ENCODE results near the gene ZNF526.

Gene ZNF526

GRCh38 chr19:42219812-42220750 is at the start of gene ZNF526:
ZNF526 (plus strand) TSS chr19:42220312; CDS start chr19:42224404, 4,092 bp downstream.
- DNase-seq: peak; percentile 97

- no peak for DNase-seq
Observed at GRCh38 chr19:42170715-42171114, 49.4 kb upstream of the ZNF526 start.

- no peak for DNase-seq
Observed at GRCh38 chr19:42172261-42172660, 47.9 kb upstream of the ZNF526 start.

- no peak for DNase-seq
Observed at GRCh38 chr19:42173695-42174094, 46.4 kb upstream of the ZNF526 start.

GRCh38 chr19:42174188-42174587 is 45.9 kb upstream of the ZNF526 start:
- DNase-seq: no peak

GRCh38 chr19:42174958-42175734 is 45.0 kb upstream of the ZNF526 start:
- DNase-seq: no peak

- peak; percentile 32 for DNase-seq
Observed at GRCh38 chr19:42175952-42176648, 44.0 kb upstream of the ZNF526 start.

- DNase-seq: no peak
Observed at GRCh38 chr19:42176649-42176989, 43.5 kb upstream of the ZNF526 start.

- peak; percentile 85 for DNase-seq
Observed at GRCh38 chr19:42176990-42177685, 43.0 kb upstream of the ZNF526 start.

GRCh38 chr19:42177686-42178019 is 42.5 kb upstream of the ZNF526 start:
- no peak for DNase-seq

- DNase-seq: peak; percentile 38
Observed at GRCh38 chr19:42178791-42179674, 41.1 kb upstream of the ZNF526 start.

GRCh38 chr19:42184401-42184861 is 35.7 kb upstream of the ZNF526 start:
- DNase-seq: peak; percentile 81

- DNase-seq: peak; percentile 49
Observed at GRCh38 chr19:42185277-42185676, 34.8 kb upstream of the ZNF526 start.

- no peak for DNase-seq
Observed at GRCh38 chr19:42188665-42189064, 31.4 kb upstream of the ZNF526 start.

GRCh38 chr19:42189133-42189532 is 31.0 kb upstream of the ZNF526 start:
- no peak for DNase-seq

- no peak for DNase-seq
Observed at GRCh38 chr19:42191330-42191729, 28.8 kb upstream of the ZNF526 start.

- DNase-seq: peak; percentile 60
Observed at GRCh38 chr19:42191855-42192254, 28.3 kb upstream of the ZNF526 start.

- no peak for DNase-seq
Observed at GRCh38 chr19:42193294-42193693, 26.8 kb upstream of the ZNF526 start.

GRCh38 chr19:42193706-42194105 is 26.4 kb upstream of the ZNF526 start:
- DNase-seq: no peak

GRCh38 chr19:42196011-42197001 is 23.8 kb upstream of the ZNF526 start:
- DNase-seq: no peak

All from CD4-positive, alpha-beta T cell treated with Interleukin-17A for 4 hours (primary cell).